ENCODE data around the gene CNNM4.
"Not testable (repeated sequence)": the region's sequence is repeated elsewhere in the genome, so short reads cannot be mapped to it uniquely, and the experiment has no call there.

Gene CNNM4

DNA sequence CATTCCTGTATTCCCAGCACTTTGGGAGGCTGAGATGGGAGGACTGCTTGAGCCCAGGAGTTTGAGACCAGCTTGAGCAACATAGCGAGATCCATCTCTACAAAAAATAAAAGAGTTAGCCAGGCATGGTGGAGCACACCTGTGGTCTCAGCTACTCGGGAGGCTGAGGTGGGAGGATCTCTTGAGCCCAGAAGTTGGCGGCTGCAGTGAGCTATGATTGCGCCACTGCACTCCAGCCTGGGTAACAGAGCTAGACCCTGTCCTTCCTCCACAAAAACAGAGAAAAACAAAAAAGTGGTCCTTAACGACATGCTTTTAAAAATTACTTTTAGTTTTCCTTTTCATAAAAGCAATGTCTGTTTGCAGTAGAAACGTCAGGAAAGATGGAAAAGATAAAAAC, 35.8 kb downstream of the CNNM4 start:
- not testable (repeated sequence) for H3K27me3 Mint-ChIP-seq; ATAC-seq; H3K4me1 Mint-ChIP-seq; H3K27ac Mint-ChIP-seq; H3K4me3 Mint-ChIP-seq; H3K9me3 Mint-ChIP-seq; H3K36me3 Mint-ChIP-seq (ENCODE audit: low read depth); DNase-seq

GRCh38 chr2:96797066-96797625, 36.4 kb downstream of the CNNM4 start:
- no peaks in the 10 kb centered on the region for H3K9me3 Mint-ChIP-seq
- no peaks in the 10 kb centered on the region for H3K36me3 Mint-ChIP-seq (ENCODE audit: low read depth)
- ATAC-seq: no peak
- no peaks in the 10 kb centered on the region for H3K27me3 Mint-ChIP-seq
- H3K4me1 Mint-ChIP-seq: no peaks in the 10 kb centered on the region
- no peak overlapping the region for H3K27ac Mint-ChIP-seq
- no peak overlapping the region for H3K4me3 Mint-ChIP-seq
- no peak for DNase-seq

DNA sequence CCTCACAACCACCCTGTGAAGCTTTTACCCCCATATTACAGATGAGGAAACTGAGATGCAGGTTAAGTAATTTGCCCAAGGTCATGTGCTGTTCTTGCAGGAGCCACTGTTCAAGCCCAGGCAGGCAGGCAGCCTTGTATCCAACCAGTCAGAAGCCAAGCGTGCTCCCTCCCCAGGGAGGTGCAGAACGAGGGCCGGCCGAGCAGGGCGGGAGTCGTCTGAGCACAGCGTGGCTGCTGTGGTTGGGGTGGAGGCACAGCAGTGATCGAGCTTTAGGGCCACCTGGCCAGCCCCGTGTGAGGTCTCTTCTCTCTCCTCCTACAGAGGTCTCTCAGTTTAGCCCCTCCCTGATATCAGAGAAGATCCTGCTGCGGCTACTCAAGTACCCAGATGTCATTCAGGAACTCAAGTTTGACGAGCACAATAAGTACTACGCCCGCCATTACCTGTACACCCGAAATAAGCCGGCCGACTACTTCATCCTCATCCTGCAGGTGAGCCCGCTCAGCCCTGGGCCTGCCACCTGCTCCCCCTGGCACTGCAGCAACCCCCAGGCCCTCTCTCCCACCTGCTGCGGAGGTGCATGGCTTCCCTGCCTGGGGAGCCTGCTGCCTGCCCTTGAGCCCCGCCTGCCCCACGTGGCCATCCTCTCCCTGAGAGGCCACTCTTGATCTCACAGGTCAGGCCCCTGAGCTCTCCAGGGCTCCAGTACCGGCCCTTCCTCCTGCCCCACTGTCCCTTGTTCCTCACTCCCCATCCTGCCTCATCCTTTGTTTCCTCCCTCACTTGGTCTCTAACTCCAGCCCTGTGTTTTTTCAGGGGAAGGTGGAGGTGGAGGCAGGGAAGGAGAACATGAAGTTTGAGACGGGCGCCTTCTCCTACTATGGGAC, 38.3 kb downstream of the CNNM4 start:
- no peak for ATAC-seq
- H3K27ac Mint-ChIP-seq: no peak overlapping the region

DNA sequence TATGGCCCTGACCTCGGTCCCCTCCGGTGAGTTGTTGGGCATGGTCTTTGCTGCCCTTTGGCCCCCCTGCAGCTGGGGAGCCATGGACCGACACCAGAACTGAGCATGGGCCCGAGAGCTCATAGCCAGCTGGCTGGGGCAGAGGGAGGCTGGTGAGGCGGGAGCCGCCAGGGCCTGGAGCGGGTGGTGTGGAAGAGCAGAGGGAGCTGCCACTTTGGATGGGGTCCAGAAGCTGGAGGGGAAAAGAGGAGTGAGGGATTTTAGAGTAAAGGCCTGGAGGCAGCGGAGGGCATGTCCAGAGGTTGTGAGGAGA, 38.9 kb downstream of the CNNM4 start:
- no peaks in the 10 kb centered on the region for H3K4me1 Mint-ChIP-seq
- H3K4me3 Mint-ChIP-seq: no peak overlapping the region
- H3K27ac Mint-ChIP-seq: no peak overlapping the region
- H3K36me3 Mint-ChIP-seq (ENCODE audit: low read depth): no peaks in the 10 kb centered on the region
- ATAC-seq: no peak
- H3K27me3 Mint-ChIP-seq: no peaks in the 10 kb centered on the region
- no peaks in the 10 kb centered on the region for H3K9me3 Mint-ChIP-seq
- no peak for DNase-seq

More for the DNA sequence above, 38.3 kb downstream of the CNNM4 start:
- Mint-ChIP-seq H3K36me3 (ENCODE audit: low read depth) (no peaks in the 10 kb centered on the region), H3K9me3 (no peaks in the 10 kb centered on the region), H3K4me1 (no peaks in the 10 kb centered on the region), H3K4me3 (no peak overlapping the region), H3K27me3 (no peaks in the 10 kb centered on the region)
- no peak for DNase-seq

DNA sequence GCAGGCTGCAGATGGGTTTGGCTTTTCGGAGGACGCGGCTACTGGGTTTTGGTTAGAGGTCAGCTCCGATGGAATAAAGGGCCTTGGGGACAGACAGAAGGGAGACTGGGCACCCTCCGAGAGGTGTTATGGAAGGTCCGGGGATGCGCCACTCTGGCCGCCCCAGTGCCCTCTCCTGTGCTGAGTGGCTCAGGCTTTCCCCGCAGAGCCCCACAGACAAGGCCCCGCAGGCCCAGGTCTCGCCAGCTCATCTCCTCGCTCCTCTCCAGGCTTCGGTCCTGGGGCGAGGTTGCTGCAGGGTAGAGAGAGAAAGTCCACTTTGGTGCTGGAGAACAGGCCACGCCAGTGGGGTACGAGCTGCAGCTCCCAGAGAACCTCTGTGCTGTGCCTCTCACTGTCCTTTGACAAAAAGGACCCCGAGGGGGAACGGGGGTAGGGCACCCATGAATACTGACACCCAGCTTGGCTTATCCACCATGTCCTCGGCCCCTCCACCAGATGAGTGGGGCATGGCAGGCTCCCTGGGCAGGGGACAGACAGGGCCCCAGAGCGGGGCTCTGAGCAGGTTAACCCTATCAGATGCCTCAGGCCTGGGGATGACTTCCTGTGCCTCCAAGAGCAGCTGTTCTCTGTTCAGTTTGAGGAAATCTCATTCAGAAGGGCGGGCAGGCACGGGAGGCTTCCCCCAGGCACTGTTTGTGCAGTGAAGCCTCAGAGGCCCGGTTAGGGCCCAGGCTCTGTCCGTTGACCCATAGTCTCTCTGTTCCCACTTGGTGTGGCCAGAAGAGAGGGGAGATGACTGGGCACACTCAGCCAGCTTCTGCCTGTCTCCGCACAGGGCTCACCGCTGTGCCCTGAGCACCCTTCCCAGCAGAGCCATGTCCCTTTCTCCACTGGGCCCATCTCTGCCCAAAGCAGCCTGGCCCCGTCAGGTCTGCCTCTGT, 39.6 kb downstream of the CNNM4 start:
- DNase-seq: no peak
- Mint-ChIP-seq H3K9me3 (no peaks in the 10 kb centered on the region), H3K4me1 (no peaks in the 10 kb centered on the region), H3K36me3 (ENCODE audit: low read depth) (no peaks in the 10 kb centered on the region), H3K27ac (no peak overlapping the region), H3K27me3 (no peaks in the 10 kb centered on the region), H3K4me3 (no peak overlapping the region)
- peak; percentile 27 for ATAC-seq

DNA sequence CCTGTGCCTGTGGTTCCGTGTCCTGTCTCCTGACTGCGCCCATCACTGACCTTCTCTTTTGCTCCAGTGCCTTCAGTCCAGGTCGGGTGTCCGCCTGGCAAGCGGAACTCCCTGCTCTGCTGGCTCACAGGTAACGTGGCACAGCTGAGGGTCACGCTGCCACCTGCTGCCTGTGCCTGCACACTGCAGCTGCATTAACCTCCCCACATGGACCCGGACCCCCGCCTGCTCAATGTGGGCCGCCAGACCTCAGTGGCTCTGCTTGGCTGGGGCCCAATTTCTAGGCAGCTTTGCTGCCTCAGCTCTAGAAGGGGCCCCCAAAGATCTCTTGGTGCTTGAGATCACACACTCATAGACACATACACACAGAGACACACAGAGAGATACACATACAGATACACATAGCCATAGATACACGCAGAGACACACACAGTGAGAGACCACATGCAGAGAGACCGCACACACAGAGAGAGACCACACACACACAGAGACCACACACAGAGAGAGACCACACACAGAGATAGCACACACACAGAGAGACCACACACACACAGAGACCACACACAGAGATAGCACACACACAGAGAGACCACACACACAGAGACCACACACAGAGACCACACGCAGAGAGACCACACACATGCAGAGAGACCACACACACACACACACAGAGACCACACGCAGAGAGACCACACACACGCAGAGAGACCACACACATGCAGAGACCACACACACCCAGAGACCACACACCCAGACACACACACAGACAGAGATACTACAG, 40.5 kb downstream of the CNNM4 start:
- H3K27me3 Mint-ChIP-seq: no peaks in the 10 kb centered on the region
- peaks cover 2% of the 10 kb centered on the region for H3K4me1 Mint-ChIP-seq
- H3K36me3 Mint-ChIP-seq (ENCODE audit: low read depth): no peaks in the 10 kb centered on the region
- DNase-seq: peak; percentile 77
- no peak overlapping the region for H3K4me3 Mint-ChIP-seq
- peak; percentile 88 for ATAC-seq
- no peak overlapping the region for H3K27ac Mint-ChIP-seq
- no peaks in the 10 kb centered on the region for H3K9me3 Mint-ChIP-seq

DNA sequence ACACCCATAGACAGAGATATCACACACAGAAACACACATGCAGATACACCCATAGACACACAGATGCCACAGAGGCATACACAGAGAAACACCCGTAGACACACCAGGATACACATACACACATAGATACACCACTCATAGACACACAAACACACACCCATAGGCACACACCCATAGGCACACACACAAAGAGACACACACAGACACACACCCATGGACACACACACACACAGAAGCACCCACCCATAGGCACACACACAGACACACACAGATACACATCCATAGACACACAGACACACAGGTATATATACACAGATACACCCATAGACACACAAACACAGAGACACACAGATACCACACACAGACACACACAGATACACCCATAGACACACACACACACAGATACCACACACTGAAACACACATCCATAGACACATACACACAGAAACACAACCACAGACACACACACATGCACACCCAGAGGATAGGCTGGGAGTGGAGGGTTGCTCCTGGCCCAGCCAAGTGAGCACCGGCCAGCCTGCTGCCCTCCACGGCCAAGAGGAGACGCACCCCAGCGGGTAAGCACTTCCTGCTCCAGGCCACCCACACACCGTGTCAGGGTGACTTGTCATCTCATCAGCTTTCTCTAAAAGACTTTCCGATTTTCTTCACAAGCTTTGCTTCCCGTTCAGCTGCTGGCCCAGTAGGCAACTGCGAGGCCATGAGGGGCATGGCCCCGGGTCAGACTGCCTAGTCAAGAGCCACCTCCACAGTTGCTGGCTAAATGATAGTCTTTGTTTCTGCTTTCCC, 41.3 kb downstream of the CNNM4 start:
- H3K4me1 Mint-ChIP-seq: peaks cover 9% of the 10 kb centered on the region
- ATAC-seq: peak; percentile 43
- H3K36me3 Mint-ChIP-seq (ENCODE audit: low read depth): no peaks in the 10 kb centered on the region
- no peak for DNase-seq
- H3K27ac Mint-ChIP-seq: no peak overlapping the region
- H3K4me3 Mint-ChIP-seq: no peak overlapping the region
- H3K9me3 Mint-ChIP-seq: no peaks in the 10 kb centered on the region
- H3K27me3 Mint-ChIP-seq: no peaks in the 10 kb centered on the region

- H3K4me3 Mint-ChIP-seq: no peak overlapping the region
- no peaks in the 10 kb centered on the region for H3K9me3 Mint-ChIP-seq
- no peaks in the 10 kb centered on the region for H3K27me3 Mint-ChIP-seq
- no peak overlapping the region for H3K27ac Mint-ChIP-seq
- H3K36me3 Mint-ChIP-seq (ENCODE audit: low read depth): no peaks in the 10 kb centered on the region
- no peak for DNase-seq
- no peak for ATAC-seq
- peaks cover 10% of the 10 kb centered on the region for H3K4me1 Mint-ChIP-seq
Measured at GRCh38 chr2:96802721-96803120, 42.0 kb downstream of the CNNM4 start.

DNA sequence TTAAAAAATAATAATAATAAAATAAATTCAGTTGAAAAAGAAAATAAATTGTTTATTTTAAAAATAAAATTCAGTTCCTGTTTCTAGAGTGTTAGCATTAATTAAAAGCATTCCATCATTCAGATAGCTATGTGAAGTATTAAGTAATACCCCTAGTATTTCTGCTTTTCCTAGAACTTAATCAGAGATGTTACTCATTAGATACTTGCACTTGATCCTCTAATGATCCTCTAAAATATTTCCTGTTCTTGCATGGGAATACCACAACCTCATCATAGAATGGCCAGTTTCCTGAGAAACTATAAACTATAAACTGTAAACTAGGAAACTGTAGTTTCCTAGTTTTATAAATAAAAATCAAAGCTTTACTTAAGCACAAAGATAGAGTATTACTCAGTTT, 44.3 kb downstream of the CNNM4 start:
- Mint-ChIP-seq H3K9me3 (no peaks in the 10 kb centered on the region), H3K4me1 (peaks cover 10% of the 10 kb centered on the region), H3K27ac (no peak overlapping the region), H3K36me3 (ENCODE audit: low read depth) (no peaks in the 10 kb centered on the region), H3K4me3 (no peak overlapping the region), H3K27me3 (no peaks in the 10 kb centered on the region)
- no peak for DNase-seq
- no peak for ATAC-seq

GRCh38 chr2:96805946-96806345, 45.2 kb downstream of the CNNM4 start:
- not testable (repeated sequence) for ATAC-seq; H3K36me3 Mint-ChIP-seq (ENCODE audit: low read depth); H3K27me3 Mint-ChIP-seq; H3K9me3 Mint-ChIP-seq; DNase-seq; H3K4me1 Mint-ChIP-seq; H3K4me3 Mint-ChIP-seq; H3K27ac Mint-ChIP-seq

- H3K9me3 Mint-ChIP-seq: no peaks in the 10 kb centered on the region
- DNase-seq: no peak
- peaks cover 10% of the 10 kb centered on the region for H3K4me1 Mint-ChIP-seq
- no peak for ATAC-seq
- no peaks in the 10 kb centered on the region for H3K27me3 Mint-ChIP-seq
- no peaks in the 10 kb centered on the region for H3K36me3 Mint-ChIP-seq (ENCODE audit: low read depth)
- H3K4me3 Mint-ChIP-seq: no peak overlapping the region
- no peak overlapping the region for H3K27ac Mint-ChIP-seq
Measured at GRCh38 chr2:96806468-96807126, 45.9 kb downstream of the CNNM4 start.

- no peak overlapping the region for H3K4me3 Mint-ChIP-seq
- no peaks in the 10 kb centered on the region for H3K27me3 Mint-ChIP-seq
- no peak for DNase-seq
- no peaks in the 10 kb centered on the region for H3K36me3 Mint-ChIP-seq (ENCODE audit: low read depth)
- no peak for ATAC-seq
- no peaks in the 10 kb centered on the region for H3K9me3 Mint-ChIP-seq
- peaks cover 10% of the 10 kb centered on the region for H3K4me1 Mint-ChIP-seq
- H3K27ac Mint-ChIP-seq: no peak overlapping the region
Measured at GRCh38 chr2:96807127-96807471, 46.4 kb downstream of the CNNM4 start.

GRCh38 chr2:96808176-96808837, 47.6 kb downstream of the CNNM4 start:
- no peaks in the 10 kb centered on the region for H3K9me3 Mint-ChIP-seq
- ATAC-seq (no peak), DNase-seq (no peak)
- no peaks in the 10 kb centered on the region for H3K36me3 Mint-ChIP-seq (ENCODE audit: low read depth)
- H3K4me3 Mint-ChIP-seq: no peak overlapping the region
- no peaks in the 10 kb centered on the region for H3K27me3 Mint-ChIP-seq
- peaks cover 10% of the 10 kb centered on the region for H3K4me1 Mint-ChIP-seq
- no peak overlapping the region for H3K27ac Mint-ChIP-seq

Data from activated naive CD8-positive, alpha-beta T cell treated with anti-CD3 and anti-CD28 coated beads, Interleukin-2, amount 50 U/mL, for 24 hours (primary cell).